ENCODE results near the gene NPIPB2.

NPIPB2 gene

GRCh38 chr16:11896486-11897176 lies 45.2 kb downstream of the NPIPB2 start:
- no peak for DNase-seq

GRCh38 chr16:11893571-11893970 lies 48.3 kb downstream of the NPIPB2 start:
- no peak for DNase-seq

- no peak for DNase-seq
These were observed 49.1 kb downstream of the NPIPB2 start for GRCh38 chr16:11892761-11893160.

GRCh38 chr16:11890231-11890965 lies 51.4 kb downstream of the NPIPB2 start:
- no peak for DNase-seq

- DNase-seq, result no peak
These were observed 55.0 kb downstream of the NPIPB2 start for GRCh38 chr16:11886881-11887280.

GRCh38 chr16:11884035-11884434 lies 57.8 kb downstream of the NPIPB2 start:
- DNase-seq, result no peak

- no peak for DNase-seq
These were observed 61.8 kb downstream of the NPIPB2 start for GRCh38 chr16:11880007-11880406.

GRCh38 chr16:11877374-11877773 lies 64.5 kb downstream of the NPIPB2 start:
- no peak for DNase-seq

Data from CD4-positive, alpha-beta T cell treated with Interleukin-4 for 1 hour (primary cell).